Measurements from ENCODE around the gene EAPP.
"Not testable (repeated sequence)": the region's sequence is repeated elsewhere in the genome, so short reads cannot be mapped to it uniquely, and the experiment has no call there.

Gene EAPP

GRCh38 chr14:34548472-34548981, 9.0 kb upstream of the EAPP start:
- no peaks in the 10 kb centered on the region for H3K36me3 Mint-ChIP-seq
- ATAC-seq (ENCODE audit: low read depth) (no peak), DNase-seq (ENCODE audit: low spot score in 2 of 2) (no peak)
- H3K9me3 Mint-ChIP-seq: no peaks in the 10 kb centered on the region
- no peak overlapping the region for H3K4me3 Mint-ChIP-seq
- peak overlapping the region; percentile 83 for H3K27ac Mint-ChIP-seq
- H3K27me3 Mint-ChIP-seq: no peaks in the 10 kb centered on the region
- no peaks in the 10 kb centered on the region for H3K4me1 Mint-ChIP-seq

- not testable (repeated sequence) for H3K4me3 Mint-ChIP-seq; DNase-seq (ENCODE audit: low spot score in 2 of 2); H3K36me3 Mint-ChIP-seq; H3K4me1 Mint-ChIP-seq; H3K27me3 Mint-ChIP-seq; H3K9me3 Mint-ChIP-seq; H3K27ac Mint-ChIP-seq
- peak; percentile 36 for ATAC-seq (ENCODE audit: low read depth)
Observed at GRCh38 chr14:34547136-34547520, 7.6 kb upstream of the EAPP start.

GRCh38 chr14:34546272-34547135, 7.0 kb upstream of the EAPP start:
- not testable (repeated sequence) for DNase-seq (ENCODE audit: low spot score in 2 of 2); H3K4me1 Mint-ChIP-seq; H3K9me3 Mint-ChIP-seq; H3K36me3 Mint-ChIP-seq; H3K27me3 Mint-ChIP-seq; H3K4me3 Mint-ChIP-seq; H3K27ac Mint-ChIP-seq
- peak; percentile 73 for ATAC-seq (ENCODE audit: low read depth)

- ATAC-seq (ENCODE audit: low read depth); DNase-seq (ENCODE audit: low spot score in 2 of 2); H3K9me3 Mint-ChIP-seq; H3K27me3 Mint-ChIP-seq; H3K4me1 Mint-ChIP-seq; H3K36me3 Mint-ChIP-seq: not testable (repeated sequence)
- Mint-ChIP-seq H3K4me3 (peak overlapping the region; percentile 93), H3K27ac (peak overlapping the region; percentile 97)
Observed at GRCh38 chr14:34540181-34541059, 919 bp upstream of the EAPP start.

GRCh38 chr14:34538871-34539406, 562 bp downstream of the EAPP start:
- Mint-ChIP-seq H3K27me3 (no peaks in the 10 kb centered on the region), H3K36me3 (peaks cover 4% of the 10 kb centered on the region), H3K9me3 (no peaks in the 10 kb centered on the region), H3K27ac (peak overlapping the region; percentile 97), H3K4me1 (peaks cover 8% of the 10 kb centered on the region), H3K4me3 (peak overlapping the region; percentile 93)
- DNase-seq (ENCODE audit: low spot score in 2 of 2) (no peak), ATAC-seq (ENCODE audit: low read depth) (peak; percentile 11)

- not testable (repeated sequence) for ATAC-seq (ENCODE audit: low read depth); H3K27me3 Mint-ChIP-seq; DNase-seq (ENCODE audit: low spot score in 2 of 2); H3K4me1 Mint-ChIP-seq; H3K9me3 Mint-ChIP-seq; H3K36me3 Mint-ChIP-seq; H3K27ac Mint-ChIP-seq
- H3K4me3 Mint-ChIP-seq: peak overlapping the region; percentile 41
Observed at GRCh38 chr14:34538096-34538495, 1.4 kb downstream of the EAPP start.

GRCh38 chr14:34537677-34538009, 1.9 kb downstream of the EAPP start:
- DNase-seq (ENCODE audit: low spot score in 2 of 2): no peak
- ATAC-seq (ENCODE audit: low read depth): no peak
- H3K27ac Mint-ChIP-seq: no peak overlapping the region
- peaks cover 8% of the 10 kb centered on the region for H3K4me1 Mint-ChIP-seq
- no peak overlapping the region for H3K4me3 Mint-ChIP-seq
- H3K9me3 Mint-ChIP-seq: no peaks in the 10 kb centered on the region
- no peaks in the 10 kb centered on the region for H3K27me3 Mint-ChIP-seq
- H3K36me3 Mint-ChIP-seq: peaks cover 10% of the 10 kb centered on the region

DNA sequence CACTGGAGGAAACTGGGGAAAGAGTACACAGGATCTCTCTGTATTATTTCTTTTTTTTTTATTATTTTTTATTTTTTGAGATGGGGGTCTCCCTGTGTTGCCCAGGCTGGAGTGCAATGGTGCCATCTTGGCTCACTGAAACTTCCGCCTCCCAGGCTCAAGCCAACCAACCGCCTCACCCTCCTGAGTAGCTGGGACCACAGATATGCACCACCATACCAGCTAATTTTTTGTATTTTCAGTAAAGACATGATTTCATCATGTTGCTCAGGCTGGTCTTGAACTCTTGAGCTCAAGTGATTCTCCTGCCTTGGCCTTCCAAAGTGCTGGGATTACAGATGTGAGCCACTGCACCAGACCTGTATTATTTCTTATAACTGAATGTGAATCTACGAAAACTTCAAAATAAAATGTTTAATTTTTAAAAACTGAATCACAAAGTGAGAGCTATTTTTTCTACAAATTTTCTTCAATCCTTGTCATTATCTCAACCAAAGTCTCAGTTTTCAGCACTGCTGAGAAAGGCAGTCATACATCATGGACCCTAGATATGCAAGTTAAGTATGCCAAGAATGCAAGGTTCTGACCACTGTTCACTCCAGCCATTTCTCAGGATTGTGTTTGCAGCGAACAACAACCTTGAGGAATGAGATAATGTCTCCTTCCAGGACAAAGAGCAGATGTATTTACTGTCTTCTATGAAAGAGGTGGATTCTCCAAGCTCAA, 2.4 kb downstream of the EAPP start:
- Mint-ChIP-seq H3K4me3 (no peak overlapping the region), H3K4me1 (peaks cover 8% of the 10 kb centered on the region), H3K27ac (no peak overlapping the region)

DNA sequence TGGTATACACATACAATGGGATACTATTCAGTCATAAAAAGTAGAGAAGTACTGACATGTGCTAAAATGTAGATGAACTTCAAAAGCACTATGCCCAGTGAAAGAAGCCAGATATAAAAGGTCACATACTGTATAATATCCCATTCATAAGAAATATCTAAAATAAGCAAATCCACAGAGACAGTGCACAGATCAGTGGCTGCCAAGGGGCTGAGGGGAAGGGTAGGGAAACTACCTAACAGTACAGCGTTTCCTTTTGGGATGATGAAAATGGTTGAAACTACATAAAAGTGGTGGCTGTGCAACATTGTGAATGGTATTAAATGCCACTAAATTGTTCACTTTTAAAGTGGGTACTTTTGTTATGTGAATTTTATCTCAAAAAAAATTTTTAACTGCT, 11.9 kb downstream of the EAPP start:
- no peak overlapping the region for H3K4me3 Mint-ChIP-seq
- DNase-seq (ENCODE audit: low spot score in 2 of 2): no peak
- H3K9me3 Mint-ChIP-seq: no peaks in the 10 kb centered on the region
- H3K4me1 Mint-ChIP-seq: no peaks in the 10 kb centered on the region
- no peak for ATAC-seq (ENCODE audit: low read depth)
- H3K27ac Mint-ChIP-seq: no peak overlapping the region
- H3K27me3 Mint-ChIP-seq: no peaks in the 10 kb centered on the region
- H3K36me3 Mint-ChIP-seq: peaks cover 23% of the 10 kb centered on the region

More for the DNA sequence above, 2.4 kb downstream of the EAPP start:
- no peak for ATAC-seq (ENCODE audit: low read depth)
- H3K27me3 Mint-ChIP-seq: no peaks in the 10 kb centered on the region
- H3K9me3 Mint-ChIP-seq: no peaks in the 10 kb centered on the region
- no peak for DNase-seq (ENCODE audit: low spot score in 2 of 2)
- H3K36me3 Mint-ChIP-seq: peaks cover 10% of the 10 kb centered on the region

GRCh38 chr14:34524216-34524615, 15.3 kb downstream of the EAPP start:
- peaks cover 34% of the 10 kb centered on the region for H3K36me3 Mint-ChIP-seq

DNA sequence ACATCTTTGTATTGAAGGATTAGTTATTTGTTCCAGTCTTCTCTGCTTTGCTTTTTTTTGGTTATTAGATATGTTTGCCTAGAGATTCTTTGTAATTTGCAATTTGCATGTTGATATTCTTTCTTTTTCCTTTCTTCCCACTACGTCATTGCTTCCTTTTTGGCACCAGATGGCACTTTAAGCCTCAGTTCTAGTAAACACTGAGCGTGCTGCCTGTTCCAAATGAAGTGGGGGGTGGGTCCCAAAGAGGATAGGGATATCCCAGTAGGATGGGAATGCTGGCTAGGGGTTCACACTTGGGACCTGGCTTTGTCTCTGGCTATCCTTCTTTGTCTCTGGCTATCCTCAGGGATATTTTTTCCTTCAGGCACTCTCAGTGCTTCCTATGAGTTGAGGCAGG, 17.0 kb downstream of the EAPP start:
- no peak for ATAC-seq (ENCODE audit: low read depth)

More at GRCh38 chr14:34524216-34524615, 15.3 kb downstream of the EAPP start:
- not testable (repeated sequence) for DNase-seq (ENCODE audit: low spot score in 2 of 2); H3K27me3 Mint-ChIP-seq; H3K27ac Mint-ChIP-seq; H3K4me1 Mint-ChIP-seq; H3K9me3 Mint-ChIP-seq; ATAC-seq (ENCODE audit: low read depth); H3K4me3 Mint-ChIP-seq

DNA sequence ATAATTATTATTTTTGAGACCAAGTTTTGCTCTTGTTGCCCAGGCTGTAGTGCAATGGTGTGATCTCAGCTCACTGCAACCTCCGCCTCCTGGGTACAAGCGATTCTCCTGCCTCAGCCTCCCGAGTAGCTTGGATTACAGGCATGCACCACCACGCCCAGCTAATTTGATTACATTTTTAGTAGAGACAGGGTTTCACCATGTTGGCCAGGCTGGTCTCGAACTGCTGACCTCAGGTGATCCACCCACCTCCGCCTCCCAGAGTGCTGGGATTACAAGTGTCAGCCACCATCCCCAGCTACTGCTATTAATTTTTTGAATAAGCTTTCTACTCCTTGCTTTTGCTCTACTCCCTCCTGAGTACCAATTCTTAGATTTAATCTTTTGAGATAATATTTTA, 18.4 kb downstream of the EAPP start:
- H3K36me3 Mint-ChIP-seq: peaks cover 48% of the 10 kb centered on the region
- H3K4me3 Mint-ChIP-seq; H3K9me3 Mint-ChIP-seq; ATAC-seq (ENCODE audit: low read depth); H3K27me3 Mint-ChIP-seq; H3K27ac Mint-ChIP-seq; DNase-seq (ENCODE audit: low spot score in 2 of 2); H3K4me1 Mint-ChIP-seq: not testable (repeated sequence)

More for the DNA sequence above, 17.0 kb downstream of the EAPP start:
- Mint-ChIP-seq H3K4me1 (no peaks in the 10 kb centered on the region), H3K36me3 (peaks cover 43% of the 10 kb centered on the region), H3K9me3 (no peaks in the 10 kb centered on the region), H3K27me3 (no peaks in the 10 kb centered on the region), H3K27ac (no peak overlapping the region), H3K4me3 (no peak overlapping the region)
- no peak for DNase-seq (ENCODE audit: low spot score in 2 of 2)

DNA sequence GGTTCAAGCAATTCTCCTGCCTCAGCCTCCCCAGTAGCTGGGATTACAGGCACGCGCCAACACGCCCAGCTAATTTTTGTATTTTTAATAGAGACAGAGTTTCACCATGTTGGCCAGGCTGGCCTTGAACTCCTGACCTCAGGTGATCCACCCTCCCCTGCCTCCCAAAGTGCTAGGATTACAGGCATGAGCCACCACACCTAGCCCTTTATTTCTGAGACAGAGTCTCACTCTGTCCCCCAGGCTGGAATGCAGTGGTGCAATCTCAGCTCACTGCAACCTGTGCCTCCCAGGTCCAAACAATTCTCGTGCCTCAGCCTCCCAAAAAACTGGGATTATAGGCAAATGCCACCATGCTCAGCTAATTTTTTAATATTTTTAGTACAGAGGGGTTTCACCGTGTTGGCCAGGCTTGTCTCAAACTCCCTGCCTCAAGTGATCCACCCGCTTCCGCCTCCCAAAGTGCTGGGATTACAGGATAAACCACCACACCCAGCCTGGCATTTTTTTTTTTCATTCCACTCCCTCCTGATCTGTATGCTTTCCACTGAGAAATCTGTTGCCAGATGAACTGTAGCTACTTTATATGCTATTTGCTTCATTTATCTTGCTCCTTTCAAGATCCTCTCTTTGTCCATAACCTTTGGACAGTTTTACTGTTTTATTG, 19.1 kb downstream of the EAPP start:
- not testable (repeated sequence) for H3K4me1 Mint-ChIP-seq; H3K27ac Mint-ChIP-seq; H3K9me3 Mint-ChIP-seq; DNase-seq (ENCODE audit: low spot score in 2 of 2); H3K27me3 Mint-ChIP-seq; H3K4me3 Mint-ChIP-seq; ATAC-seq (ENCODE audit: low read depth)
- H3K36me3 Mint-ChIP-seq: peaks cover 54% of the 10 kb centered on the region

Data from memory B cell (primary cell).